Ovary (tissue), 9 donors: ENCODE data around the gene PTPRN2. TPM values are rescaled to one million over a fixed set of nuclear protein-coding genes. Genes with fewer than 3 reads are reported as not detected.

Source experiments
- DNase-seq, 5 donors: peaks; one replicate each; pipeline ENCODE4 v3.0.0-alpha.2; 2019 to 2020
- H3K27ac ChIP-seq, 2 donors: fragments of 200-600 bp; one replicate each; pipeline versions ENCODE4 v1.5.1 to v1.8.0; 2019 to 2022
- H3K27me3 ChIP-seq: fragments of 200-600 bp; one replicate; pipeline ENCODE4 v1.8.0; 2022
- H3K36me3 ChIP-seq: fragments of 200-600 bp; sonication (generic); one replicate; pipeline ENCODE4 v1.5.1; 2019
- H3K4me1 ChIP-seq: one replicate; pipeline ENCODE4 v1.8.1; 2013; ENCODE audit warnings: mild to moderate bottlenecking, moderate library complexity; ENCODE audit not compliant: insufficient read depth
- H3K4me3 ChIP-seq: fragments of 200-600 bp; sonication (generic); one replicate; pipeline ENCODE4 v1.5.1; 2017
- H3K9me3 ChIP-seq, 2 donors: fragments of 200-600 bp in 1 of 2; sonication (generic) in 1 of 2; one replicate each; pipeline versions ENCODE4 v1.5.1 to v1.8.1; 2013 to 2019; ENCODE audit warnings: mild to moderate bottlenecking in 1 of 2, moderate library complexity in 1 of 2
- CTCF ChIP-seq, 3 donors: fragments of 450-650 bp in 2 of 3; fragments of 200-600 bp in 1 of 3; IDR thresholded peaks; one replicate each; pipeline versions ENCODE4 v1.5.1 to v1.8.0; 2016 to 2022; ENCODE audit warnings: antibody characterized with exemption in 3 of 3, mild to moderate bottlenecking in 1 of 3
- EP300 ChIP-seq: sonication (generic); formaldehyde crosslinking; IDR thresholded peaks from one replicate; pipeline ENCODE4 v1.6.1; 2017; ENCODE audit warnings: antibody characterized with exemption
- POLR2A ChIP-seq: fragments of 450-650 bp; IDR thresholded peaks from one replicate; pipeline ENCODE4 v1.6.1; 2017; ENCODE audit warnings: antibody characterized with exemption, mild to moderate bottlenecking, moderate library complexity
- WGBS, 3 donors: extraction: QIAGEN DNeasy Blood & Tissue Kit in 1 of 3; methylation state at CpG; one replicate each; pipeline versions ENCODE4 v1.1.5 to v1.1.7; 2013 to 2017; 5-methylcytosine and 5-hydroxymethylcytosine counted together
- intact Hi-C, 4 donors: fragments of 100-400 bp; cut with DNase I; formaldehyde crosslinking; loops; one replicate each; pipeline versions ENCODE4 v1.11.0 to v1.15.1; 2022 to 2023
- polyA plus RNA-seq, 2 donors: library from polyadenylated mRNA; stranded (reverse); fragments of 200-250 nt in 1 of 2; fragments of 350-450 nt in 1 of 2; fragmentation: Illumina TruSeq in 1 of 2; extraction: RNeasy Lipid Tissue Mini Kit (QIAGEN cat#74804) in 1 of 2; gene quantifications; one replicate each; pipeline ENCODE4 v1.2.3, GENCODE V29; 2013 to 2014
- total RNA-seq, 7 donors: library from RNA; depleted of rRNA in 2 of 7; stranded (reverse); fragments of >200 nt in 2 of 7; fragmentation: NEBNext Ultra II Directional in 3 of 7; extraction: Animal tissue kit (Norgen Biotek cat#: 25700) in 3 of 7; gene quantifications; one replicate each; pipeline versions ENCODE4 v1.1.0 to v1.2.4, GENCODE V29; 2016 to 2023
- donor health status: DM: no; HTN: no; CAD: no; lungs with moderate emphysema.
- donor health status: DM: no; HTN: no; CAD: no.
- donor health status: Bipolar disorder and iron deficiency.
- donor health status: DM: yes; HTN: yes; CAD: no.
- donor health status: DM: no; HTN: no; CAD: no.
- donor health status: DM: yes; HTN: yes; CAD: no.

The PTPRN2 gene
- total and polyA plus RNA-seq, 9 donors, result 3.5 to 11.1 (median 5.9) TPM

DNA sequence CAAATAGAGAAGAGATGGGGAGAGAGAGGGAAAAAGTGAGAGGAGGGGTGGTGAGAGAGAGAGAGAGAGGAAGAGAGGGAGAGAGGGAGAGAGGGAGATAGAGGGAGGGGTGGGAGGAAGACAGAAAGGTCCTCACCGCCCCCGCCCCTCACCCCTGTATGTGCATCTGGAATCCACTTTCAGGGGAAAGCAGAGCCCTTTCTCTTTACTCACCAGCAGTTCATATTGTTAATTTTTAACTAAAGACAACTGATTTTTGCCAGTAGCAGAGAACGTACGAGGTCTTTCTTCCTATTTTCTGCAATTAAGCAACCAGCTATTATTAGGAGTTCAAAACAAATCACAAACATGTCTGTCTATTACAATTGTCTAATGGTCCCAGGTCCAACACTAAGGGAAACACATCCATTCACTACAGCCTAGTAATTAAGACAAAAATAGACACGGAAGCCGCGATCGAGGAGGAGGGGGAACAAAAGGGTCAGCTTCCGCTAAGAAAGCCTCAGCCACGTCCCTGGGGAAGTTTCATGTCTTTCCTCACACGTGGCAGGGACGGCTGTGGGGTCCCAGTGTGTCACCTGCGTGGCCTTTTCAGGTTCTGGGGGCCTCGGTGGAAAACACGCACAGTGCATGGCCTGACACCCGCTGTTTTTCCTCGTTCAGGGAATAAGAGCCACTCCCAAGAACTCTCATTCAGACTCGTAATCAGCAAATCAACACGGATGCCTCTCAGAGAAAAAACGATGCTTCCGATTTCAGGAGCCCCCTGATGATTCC is 572.0 kb downstream of the PTPRN2 start:
- Histone ChIP-seq H3K4me1 (peaks cover 4% of the 10 kb centered on the region), H3K36me3 (no peaks in the 10 kb centered on the region), H3K4me3 (no peak overlapping the region), H3K27me3 (no peaks in the 10 kb centered on the region), H3K9me3 (no peaks in the 10 kb centered on the region), H3K27ac (no peak overlapping the region)
- intact Hi-C loops, result no loop called here
- DNase-seq, result no peak
- WGBS, 3 donors, result 7 to 13% (median 7%) methylated on average over 21 of the region's 21 CpGs
- no peak for TF ChIP-seq CTCF (IDR thresholded peaks at IDR 0.05)

GRCh38 chr7:158014976-158015375 is 572.6 kb downstream of the PTPRN2 start:
- Histone ChIP-seq H3K4me1 (peaks cover 4% of the 10 kb centered on the region), H3K27ac (no peak overlapping the region), H3K27me3 (no peaks in the 10 kb centered on the region), H3K4me3 (no peak overlapping the region), H3K9me3 (no peaks in the 10 kb centered on the region), H3K36me3 (no peaks in the 10 kb centered on the region)
- WGBS, 3 donors, result 53 to 58% (median 53%) methylated on average over 3 of the region's 3 CpGs
- intact Hi-C loops, result no loop called here
- DNase-seq, result no peak
- TF ChIP-seq CTCF (IDR thresholded peaks at IDR 0.05) (no peak), EP300 (no peak), POLR2A (no peak)

GRCh38 chr7:158013085-158013668 is 574.4 kb downstream of the PTPRN2 start:
- H3K27me3 ChIP-seq, result no peaks in the 10 kb centered on the region
- intact Hi-C loops, result no loop called here
- no peak for TF ChIP-seq EP300
- no peak for TF ChIP-seq CTCF (IDR thresholded peaks at IDR 0.05)
- no peak for TF ChIP-seq POLR2A
- H3K4me3 ChIP-seq, result no peak overlapping the region
- H3K27ac ChIP-seq, result no peak overlapping the region
- no peak for DNase-seq
- H3K9me3 ChIP-seq, result no peaks in the 10 kb centered on the region
- H3K4me1 ChIP-seq, result peaks cover 4% of the 10 kb centered on the region
- H3K36me3 ChIP-seq, result no peaks in the 10 kb centered on the region

DNA sequence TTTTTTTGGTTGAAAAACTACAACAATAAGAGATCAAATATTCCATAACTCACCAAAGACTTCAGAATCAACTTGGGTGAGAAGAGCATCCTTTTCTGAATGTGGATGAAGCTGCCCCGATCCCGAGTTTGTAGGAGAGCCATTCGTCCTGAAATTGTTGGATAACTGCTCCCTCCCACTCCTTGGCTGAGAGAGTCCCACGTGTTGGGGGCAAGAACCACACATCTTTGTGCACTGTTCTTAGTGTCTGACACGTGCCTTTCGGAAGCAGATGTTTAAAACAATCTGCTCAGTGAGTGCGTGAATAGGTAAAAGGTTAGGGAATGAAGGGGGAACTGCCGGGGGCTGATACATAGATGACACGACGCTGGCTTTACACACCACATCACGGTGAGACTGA is 575.7 kb downstream of the PTPRN2 start:
- TF ChIP-seq EP300 (no peak), POLR2A (no peak), CTCF (IDR thresholded peaks at IDR 0.05) (no peak)
- Histone ChIP-seq H3K9me3 (no peaks in the 10 kb centered on the region), H3K36me3 (no peaks in the 10 kb centered on the region), H3K4me3 (no peak overlapping the region), H3K27ac (no peak overlapping the region), H3K27me3 (no peaks in the 10 kb centered on the region), H3K4me1 (peaks cover 4% of the 10 kb centered on the region)
- DNase-seq, result no peak
- 16 to 18% (median 18%) methylated on average over 11 of the region's 11 CpGs for WGBS, 3 donors
- intact Hi-C loops, result no loop called here
